Stimulated activated CD4-positive, alpha-beta T cell treated with anti-CD3 and anti-CD28 coated beads, Interleukin-1b, Interleukin-23, amount 100 ng/mL, for 24 hours (primary cell): ENCODE measurements around the gene MLYCD.

Source experiments
- DNase-seq, 4 experiments: peaks; one replicate each; pipeline ENCODE4 v3.0.0-alpha.2; 2020; ENCODE audit warnings: low read depth in 4 of 4, low spot score in 1 of 4

Gene MLYCD

DNA sequence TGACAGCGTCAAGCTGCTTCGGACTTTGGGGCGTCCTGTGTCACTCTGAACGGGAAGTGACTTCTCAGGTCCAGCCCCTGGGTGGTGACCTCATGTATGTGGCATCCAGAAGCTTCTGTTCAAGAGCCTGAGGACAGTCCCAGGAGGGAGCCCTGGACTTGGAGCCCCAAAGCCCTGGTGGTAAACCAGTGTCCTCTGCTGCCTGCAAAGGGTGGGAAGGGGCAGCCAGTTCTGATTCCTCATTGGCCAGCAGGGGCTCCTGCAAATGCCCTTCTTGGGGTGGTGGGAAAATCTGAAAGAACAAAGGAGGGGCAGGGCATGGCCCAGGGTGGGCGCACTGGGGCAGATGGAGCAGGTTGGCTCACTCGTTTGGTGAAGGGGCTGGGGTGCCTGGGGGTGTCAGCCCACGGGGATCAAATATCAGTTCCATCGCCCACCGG, 55.7 kb downstream of the MLYCD start:
- no peak for DNase-seq

DNA sequence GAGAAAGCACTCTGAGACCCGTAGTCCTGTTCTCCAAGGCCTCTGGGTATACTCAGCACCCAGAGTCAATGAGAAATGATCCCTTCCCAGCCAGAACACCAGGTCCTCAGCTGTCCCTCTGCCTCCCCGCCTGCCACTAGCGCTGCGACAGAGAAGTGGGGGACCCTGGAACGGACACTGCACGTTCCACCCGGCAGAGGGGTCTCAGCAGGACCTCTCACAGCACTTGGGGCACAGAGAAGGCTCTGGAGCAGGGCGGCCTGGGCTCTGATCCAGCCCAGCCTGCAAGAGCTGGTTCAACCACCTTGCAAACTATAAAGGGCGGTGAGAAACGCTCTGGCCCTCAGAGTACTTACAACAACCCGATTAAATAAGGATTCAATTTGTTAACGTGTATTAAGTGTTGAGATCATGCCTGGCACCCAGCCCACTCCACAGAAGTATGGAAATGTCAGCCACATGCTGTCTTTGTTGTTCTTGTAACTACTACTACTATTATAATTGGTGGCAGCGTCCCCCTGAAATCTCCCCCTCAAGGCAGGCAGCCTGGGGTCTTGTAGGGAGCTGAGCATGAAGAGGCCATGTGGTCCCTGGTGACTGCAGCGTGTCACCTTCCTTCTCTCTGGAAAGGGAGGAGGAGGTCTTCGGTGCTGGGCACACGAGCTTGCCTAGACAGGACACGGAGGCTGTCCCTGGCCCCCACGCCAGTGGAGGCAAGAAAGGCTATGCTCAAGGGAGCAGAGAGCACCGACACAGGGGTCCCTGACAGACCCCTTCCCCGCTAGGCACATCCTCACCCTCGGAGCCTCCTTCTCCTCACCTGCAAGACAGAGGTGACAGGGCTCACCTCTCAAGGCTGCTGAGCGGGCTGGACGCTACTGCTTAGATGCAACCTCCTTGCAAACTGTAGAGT, 56.6 kb downstream of the MLYCD start:
- no peak for DNase-seq

DNA sequence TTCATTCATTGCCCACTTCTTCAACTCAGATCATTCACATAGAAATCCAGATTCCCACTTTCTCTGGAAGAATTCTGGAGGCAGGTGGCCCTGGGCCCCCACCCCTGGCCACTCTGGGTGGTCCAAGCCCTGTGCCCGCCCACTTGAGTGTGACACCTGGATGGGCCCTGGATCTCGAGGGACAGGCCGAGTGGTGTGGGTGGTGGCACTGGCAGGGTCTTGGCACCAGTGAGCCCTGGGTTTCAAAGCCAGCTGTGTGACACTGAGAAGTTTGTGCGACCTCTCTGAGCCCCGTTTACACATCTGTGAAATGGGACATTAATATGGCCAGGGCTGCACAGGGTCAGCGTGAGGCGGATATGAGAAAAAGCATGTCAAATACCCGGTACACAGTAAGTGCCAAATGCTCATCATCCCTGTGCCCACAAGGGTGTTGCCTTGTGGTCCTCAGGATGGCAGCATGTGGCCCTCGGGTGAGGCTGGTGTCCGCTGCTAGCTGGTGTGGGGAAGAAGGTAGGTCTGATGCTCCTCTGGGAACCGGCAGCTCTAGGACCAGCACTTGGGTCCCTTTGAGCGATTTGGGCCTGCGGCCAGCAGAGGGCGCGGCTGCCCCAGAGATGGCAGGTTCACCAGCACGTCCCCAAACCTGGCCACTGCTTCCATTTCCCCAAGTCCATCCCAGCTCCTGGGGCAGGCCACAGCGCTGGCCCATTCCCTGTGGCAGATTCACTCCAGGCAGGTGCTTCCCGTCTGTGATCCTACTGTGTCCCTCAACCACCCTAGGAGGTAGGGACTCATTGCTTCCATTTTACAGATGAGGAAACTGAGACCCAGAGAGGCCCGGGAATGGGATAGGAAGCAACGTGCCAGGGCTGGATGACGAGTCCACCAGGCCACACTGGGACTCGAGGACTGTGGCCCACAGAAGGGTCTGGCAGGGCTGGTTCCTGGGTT, 57.7 kb downstream of the MLYCD start:
- peak; percentile 45 to 67 (median 54) for DNase-seq

DNA sequence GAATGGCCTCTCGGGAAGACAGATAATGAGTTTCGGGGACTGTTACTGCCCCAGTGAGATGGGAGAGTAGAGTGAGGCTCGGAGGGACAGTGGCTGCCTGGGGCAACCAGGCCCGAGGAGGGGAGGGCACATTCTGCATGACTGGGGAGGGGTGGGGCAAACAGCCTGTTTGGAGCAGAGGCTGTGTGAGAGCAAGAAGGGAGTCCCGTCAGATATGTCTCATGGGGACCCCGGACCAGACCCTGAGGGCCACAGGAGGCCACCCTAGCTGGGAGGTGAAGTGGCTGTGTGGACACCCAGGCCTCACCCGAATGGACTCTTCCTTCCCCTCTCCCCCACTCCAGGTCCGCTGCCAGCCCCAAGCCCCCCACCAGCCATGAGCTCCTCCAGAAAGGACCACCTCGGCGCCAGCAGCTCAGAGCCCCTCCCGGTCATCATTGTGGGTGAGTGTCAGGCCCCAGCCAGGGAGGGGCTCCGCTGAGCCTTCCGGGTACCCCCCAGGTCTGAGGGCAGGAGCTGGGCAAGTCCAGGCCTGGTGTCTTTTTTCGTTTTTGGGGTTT, 58.5 kb downstream of the MLYCD start:
- no peak for DNase-seq

DNA sequence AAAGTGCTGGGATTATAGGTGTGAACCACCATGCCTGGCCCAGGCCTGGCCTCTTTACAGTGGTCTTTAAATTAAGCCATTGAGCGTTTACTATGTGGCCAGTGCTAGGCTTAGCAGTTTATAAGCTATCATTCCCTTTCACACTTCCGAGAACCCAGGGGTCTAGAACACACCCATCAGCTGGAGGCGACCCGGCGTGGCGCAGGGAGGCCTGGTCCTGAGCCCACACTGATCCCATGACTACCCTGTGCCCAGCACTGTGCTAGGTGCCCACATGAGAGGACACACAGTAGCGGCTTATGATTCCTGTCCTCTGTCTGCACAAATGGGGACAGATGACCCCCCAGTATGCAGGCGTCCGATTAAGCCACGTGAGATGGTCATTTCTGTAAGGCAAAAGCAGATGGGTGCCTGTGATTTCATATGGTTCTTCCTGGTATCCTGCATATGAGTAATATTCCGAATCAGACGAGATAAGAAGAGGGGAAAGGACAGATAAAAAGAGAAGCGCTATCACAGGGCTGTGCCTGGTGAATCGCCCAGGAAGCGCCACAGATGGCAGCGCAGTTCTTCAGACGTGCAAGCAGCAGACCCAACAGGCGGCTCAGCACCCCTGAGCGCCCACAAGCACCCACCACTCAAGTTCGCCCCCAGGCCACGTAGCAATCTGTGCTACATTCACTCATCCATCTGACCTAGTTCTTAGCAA, 59.4 kb downstream of the MLYCD start:
- no peak for DNase-seq

DNA sequence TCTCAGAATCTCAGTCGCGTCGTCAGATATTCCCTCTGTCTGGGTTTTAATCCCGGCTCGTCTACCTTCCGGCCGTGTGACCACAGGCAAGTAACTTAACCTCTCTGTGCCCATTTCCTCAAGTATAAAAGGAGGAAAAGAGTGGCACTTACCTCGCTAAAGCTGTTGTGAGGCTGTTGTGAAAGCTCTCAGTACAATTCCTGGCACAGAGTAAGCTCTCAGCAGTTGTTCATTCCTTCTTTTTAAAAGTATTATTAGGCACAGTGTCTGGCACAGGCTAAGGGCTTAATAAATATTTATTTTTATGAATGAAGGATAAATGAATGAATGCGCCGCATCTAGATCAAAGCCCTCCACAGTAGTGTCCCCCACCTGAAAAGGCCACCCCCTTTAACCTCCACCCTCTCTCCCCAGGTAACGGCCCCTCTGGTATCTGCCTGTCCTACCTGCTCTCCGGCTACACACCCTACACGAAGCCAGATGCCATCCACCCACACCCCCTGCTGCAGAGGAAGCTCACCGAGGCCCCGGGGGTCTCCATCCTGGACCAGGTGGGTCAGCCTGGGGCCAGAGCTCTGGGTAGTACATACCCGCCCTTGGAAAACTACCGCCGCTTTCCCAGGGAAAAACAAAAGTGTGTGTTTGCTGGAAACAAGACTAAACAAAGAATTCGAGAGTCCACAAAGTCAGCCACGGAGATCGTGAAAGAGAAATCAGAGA, 60.1 kb downstream of the MLYCD start:
- no peak for DNase-seq

DNA sequence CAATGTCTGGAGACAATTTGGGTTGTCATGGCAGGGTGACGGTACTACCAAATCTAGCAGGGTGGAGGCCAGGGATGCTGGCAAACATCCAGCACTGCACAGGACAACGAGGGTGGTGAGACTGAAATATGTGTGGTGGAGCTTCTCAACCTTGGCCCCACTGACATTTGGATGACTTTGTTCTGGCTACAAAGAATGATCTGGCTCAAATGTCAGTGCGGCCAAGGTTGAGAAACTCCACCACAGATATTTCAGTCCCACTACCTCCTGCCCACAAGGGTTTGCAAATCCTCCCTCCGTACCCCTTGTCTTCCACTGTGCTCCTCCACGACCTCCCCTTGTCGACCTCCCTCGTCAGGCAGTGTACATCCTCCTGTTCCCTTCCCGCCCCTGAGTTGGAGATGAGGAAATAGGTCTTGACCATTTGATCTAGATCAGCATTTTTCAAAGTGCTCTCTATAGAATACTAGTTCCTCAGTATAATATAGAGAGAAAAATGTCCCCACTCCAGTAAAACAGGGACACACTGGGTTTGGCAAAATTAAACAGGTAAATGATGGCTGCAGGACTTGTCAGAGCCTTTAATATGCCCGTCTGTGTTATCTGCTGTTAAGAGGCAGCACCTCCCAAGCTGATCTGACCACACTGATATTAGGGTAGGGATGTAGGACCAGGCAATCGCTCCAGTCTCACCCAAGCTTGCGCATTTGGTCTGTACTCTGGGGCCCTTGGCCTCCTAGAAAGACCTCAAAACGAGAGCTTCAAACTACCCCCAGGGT, 60.9 kb downstream of the MLYCD start:
- no peak for DNase-seq

DNA sequence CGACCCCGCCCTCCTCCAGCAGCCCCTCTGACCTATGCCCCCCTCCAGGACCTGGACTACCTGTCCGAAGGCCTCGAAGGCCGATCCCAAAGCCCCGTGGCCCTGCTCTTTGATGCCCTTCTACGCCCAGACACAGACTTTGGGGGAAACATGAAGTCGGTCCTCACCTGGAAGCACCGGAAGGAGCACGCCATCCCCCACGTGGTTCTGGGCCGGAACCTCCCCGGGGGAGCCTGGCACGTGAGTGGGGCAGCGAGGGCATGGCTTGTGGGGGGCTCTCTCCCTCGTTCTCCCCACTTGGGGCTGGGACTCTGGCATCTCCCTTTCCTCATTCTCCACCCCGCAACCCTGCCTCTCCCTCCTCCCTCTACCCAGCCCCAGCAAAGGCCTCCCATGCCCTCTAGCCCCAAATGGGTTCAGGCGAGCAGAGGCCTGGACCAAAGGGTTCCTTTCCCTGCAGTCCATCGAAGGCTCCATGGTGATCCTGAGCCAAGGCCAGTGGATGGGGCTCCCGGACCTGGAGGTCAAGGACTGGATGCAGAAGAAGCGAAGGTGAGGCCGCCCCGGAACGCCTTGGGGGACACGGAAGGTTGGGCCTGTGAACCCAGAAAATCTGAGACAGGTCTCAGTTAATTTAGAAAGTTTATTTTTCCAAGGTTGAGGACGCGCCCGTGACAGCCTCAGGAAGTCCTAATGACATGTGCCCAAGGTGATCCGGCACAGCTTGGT, 61.8 kb downstream of the MLYCD start:
- no peak for DNase-seq

DNA sequence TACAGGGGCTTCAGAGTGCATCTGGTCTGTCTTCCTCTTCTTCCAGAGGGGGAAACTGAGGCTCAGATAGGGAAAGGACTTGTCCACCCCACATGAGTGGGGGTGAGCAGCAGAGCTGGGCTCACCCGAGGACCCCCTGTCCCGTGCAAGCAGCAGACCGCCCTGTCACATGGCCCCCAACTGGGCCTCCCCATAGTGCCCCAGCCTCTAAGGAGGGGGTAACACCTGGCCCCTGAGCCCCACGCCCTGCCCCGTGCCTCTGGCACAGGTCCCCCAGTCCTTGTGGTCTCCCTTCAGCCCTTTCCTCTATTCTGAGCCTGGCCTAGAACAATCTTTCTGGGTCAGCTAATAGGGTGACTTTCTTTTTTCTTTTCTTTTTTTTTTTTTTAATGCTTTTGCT, 62.7 kb downstream of the MLYCD start:
- DNase-seq = no peak

DNA sequence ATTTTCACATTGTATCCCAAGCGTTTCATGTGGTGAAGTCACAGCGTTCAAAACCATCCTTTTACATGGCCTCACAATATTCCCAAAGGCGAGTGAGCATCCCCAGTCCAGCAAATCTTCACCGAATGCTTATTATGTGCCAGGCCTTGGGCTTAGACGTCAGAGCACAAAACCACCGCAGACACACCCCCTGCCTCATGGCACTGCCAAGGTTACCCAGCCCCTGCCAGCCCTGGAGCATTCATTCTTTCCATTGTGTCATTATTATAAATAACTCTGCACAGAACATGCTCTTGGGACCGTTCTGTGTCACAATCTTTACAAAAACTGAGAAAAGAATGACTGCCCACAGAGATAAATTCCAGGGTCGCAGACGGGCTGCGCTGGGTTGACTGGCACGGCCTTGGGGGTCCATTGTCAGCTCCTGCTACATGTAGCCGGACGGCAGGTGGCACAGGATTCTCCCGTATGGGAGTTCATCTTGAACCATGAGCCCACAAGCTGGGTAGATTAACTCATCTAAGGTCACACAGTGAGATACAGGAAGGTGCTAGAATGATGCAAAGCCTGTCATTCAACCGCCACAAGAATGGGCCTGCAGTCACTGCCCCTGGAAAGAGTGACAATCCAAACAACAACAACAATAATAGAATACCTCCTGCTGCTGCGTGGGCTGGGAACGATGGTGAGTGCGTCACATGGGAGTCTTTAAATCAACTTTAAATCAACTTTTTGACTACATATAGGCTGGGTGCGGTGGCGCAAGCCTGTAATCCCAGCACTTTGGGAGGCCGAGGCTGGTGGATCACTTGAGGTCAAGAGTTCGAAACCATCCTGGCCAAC, 64.6 kb downstream of the MLYCD start:
- no peak for DNase-seq

DNA sequence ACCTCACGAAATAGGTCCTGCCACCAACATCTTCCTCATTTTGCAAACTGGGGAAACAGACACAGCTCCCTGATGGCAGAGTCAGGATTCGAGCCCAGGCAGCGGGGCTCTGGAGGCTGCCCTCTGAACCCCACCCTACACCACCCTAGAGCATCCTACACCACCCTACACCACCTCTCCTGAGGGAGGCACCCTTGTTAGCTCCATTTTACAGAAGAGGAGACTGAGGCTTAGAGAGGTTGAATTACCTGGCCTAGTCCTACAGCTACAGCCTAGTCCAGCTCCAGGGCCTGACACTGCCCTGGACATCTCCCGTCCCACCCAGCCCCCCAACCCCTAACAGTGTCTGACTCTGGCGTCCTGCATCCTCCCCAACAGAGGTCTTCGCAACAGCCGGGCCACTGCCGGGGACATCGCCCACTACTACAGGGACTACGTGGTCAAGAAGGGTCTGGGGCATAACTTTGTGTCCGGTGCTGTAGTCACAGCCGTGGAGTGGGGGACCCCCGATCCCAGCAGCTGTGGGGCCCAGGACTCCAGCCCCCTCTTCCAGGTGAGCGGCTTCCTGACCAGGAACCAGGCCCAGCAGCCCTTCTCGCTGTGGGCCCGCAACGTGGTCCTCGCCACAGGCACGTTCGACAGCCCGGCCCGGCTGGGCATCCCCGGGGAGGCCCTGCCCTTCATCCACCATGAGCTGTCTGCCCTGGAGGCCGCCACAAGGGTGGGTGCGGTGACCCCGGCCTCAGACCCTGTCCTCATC, 65.9 kb downstream of the MLYCD start:
- no peak for DNase-seq

DNA sequence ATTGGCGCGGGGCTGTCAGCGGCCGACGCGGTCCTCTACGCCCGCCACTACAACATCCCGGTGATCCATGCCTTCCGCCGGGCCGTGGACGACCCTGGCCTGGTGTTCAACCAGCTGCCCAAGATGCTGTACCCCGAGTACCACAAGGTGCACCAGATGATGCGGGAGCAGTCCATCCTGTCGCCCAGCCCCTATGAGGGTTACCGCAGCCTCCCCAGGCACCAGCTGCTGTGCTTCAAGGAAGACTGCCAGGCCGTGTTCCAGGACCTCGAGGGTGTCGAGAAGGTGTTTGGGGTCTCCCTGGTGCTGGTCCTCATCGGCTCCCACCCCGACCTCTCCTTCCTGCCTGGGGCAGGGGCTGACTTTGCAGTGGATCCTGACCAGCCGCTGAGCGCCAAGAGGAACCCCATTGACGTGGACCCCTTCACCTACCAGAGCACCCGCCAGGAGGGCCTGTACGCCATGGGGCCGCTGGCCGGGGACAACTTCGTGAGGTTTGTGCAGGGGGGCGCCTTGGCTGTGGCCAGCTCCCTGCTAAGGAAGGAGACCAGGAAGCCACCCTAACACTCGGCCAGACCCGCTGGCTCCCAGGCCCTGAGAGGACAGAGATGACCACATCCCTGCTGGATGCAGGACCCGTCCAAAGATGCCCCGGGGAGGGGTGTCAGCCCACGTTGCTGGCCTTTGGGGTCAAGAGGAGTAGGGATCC, 66.7 kb downstream of the MLYCD start:
- DNase-seq = no peak

DNA sequence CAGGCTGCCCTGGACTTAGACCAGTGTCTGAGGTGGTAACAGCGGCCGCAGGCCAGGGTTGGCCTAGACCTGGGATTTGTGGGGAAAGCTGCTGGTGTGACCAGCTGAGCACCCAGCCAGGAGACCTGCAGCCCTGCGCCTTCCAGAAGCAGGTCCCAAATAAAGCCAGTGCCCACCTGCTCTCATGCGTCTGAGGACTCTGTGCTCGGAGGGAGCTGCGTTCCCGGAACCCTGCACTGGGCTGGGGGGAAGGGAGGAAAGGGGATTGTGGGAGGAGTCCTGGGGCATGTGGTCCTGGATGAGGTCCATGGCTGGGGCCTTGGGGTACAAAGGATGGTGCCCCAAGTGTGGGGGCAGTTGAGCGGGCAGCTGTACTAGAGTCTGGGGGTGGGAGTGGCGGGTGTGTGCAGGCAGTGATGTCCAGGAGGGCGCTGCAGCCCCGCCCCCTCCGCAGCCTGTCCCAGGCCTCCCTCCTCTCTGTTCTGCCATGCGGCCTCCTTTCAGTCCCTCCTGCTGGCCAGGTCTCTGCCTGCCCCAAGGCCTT, 67.3 kb downstream of the MLYCD start:
- DNase-seq = no peak

DNA sequence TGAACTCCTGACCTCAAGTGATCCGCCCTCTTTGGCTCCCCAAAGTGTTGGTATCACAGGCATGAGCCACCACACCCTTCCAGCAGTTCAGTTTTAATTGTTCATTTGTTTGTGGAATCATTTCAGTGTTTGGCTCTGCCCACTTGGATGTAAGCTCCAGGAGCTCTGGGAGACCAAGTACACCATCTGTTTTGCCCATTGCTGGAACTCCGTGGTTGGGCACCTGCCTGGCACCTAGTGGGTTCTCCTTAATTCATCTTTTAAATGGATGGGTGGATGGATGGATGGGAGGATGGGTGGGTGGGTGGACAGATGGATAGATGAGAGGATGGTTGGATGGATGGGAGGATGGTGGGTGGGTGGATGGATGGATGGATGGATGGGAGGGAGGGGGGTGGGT, 68.2 kb downstream of the MLYCD start:
- no peak for DNase-seq

DNA sequence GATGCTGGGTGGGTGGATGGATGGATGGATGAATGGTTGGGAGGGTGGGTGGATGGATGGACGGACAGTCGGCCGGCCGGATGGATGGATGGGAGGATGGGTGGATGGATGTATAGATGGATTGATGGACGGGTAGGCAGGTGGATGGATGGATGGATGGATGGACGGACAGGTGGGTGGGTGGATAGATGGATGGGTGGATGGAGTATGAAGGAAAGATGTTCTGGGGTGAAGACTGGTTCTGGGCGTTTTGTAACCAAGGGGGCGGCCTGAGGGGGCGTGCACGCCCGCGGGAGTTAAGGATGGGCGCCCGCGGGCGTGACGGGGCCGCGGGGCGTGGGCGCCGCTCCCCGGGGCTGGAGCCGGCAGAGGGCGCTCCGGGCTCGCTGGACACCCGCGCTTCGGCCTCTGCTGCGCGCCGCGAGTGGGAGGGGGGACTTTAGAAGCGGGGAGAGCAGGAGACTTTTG, 69.0 kb downstream of the MLYCD start, which contains the start of gene NECAB2:
Gene NECAB2 (plus strand): TSS at position 407 of the 468 bp plus-strand sequence. CDS start 405 bp downstream, outside the sequence.
- no peak for DNase-seq

DNA sequence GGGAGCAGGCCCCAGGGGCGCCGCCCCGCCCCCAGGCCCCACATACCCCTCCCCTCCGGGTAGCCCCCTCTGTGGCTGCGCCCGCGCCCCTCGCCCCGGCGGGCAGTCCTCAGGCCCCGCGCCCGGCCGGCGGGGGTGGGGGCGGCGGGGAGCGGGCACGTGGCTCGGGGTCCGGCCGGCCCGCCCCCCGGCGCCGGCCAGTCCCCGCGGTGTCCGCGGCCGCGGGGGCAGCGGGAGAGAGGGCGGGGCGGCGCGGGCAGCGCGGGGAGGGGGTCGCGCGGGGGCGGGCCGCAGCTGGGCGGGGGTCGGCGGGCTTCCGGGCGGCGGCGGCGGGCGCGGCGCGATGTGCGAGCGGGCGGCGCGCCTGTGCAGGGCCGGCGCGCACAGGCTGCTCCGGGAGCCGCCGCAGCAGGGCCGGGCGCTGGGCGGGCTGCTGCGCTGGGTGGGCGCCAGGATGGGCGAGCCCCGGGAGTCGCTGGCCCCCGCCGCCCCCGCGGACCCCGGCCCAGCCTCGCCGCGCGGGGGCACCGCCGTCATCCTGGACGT, 69.5 kb downstream of the MLYCD start:
- no peak for DNase-seq
